ENCODE measurements around the gene NUDT3.
A peak's percentile ranks its signal among the peaks of the same experiment; 100 is the strongest.

Gene NUDT3

GRCh38 chr6:34317882-34318498, 74.5 kb downstream of the NUDT3 start:
- H3K4me1 Mint-ChIP-seq: peaks cover 30% of the 10 kb centered on the region
- H3K4me3 Mint-ChIP-seq: no peak overlapping the region
- no peaks in the 10 kb centered on the region for H3K27me3 Mint-ChIP-seq
- DNase-seq (ENCODE audit: low spot score in 2 of 2): no peak
- no peaks in the 10 kb centered on the region for H3K36me3 Mint-ChIP-seq (ENCODE audit: insufficient read depth)
- H3K27ac Mint-ChIP-seq (ENCODE audit: low read depth): peak overlapping the region; percentile 71
- ATAC-seq (replicated peaks; ENCODE audit: extremely low read depth, poor library complexity, severe bottlenecking): no peak
- no peaks in the 10 kb centered on the region for H3K9me3 Mint-ChIP-seq

GRCh38 chr6:34317172-34317477, 75.3 kb downstream of the NUDT3 start:
- ATAC-seq (replicated peaks; ENCODE audit: extremely low read depth, poor library complexity, severe bottlenecking) (no peak), DNase-seq (ENCODE audit: low spot score in 2 of 2) (no peak)
- Mint-ChIP-seq H3K27ac (ENCODE audit: low read depth) (peak overlapping the region; percentile 7), H3K9me3 (no peaks in the 10 kb centered on the region), H3K36me3 (ENCODE audit: insufficient read depth) (no peaks in the 10 kb centered on the region), H3K4me1 (peaks cover 33% of the 10 kb centered on the region), H3K4me3 (no peak overlapping the region), H3K27me3 (no peaks in the 10 kb centered on the region)

- Mint-ChIP-seq H3K4me3 (no peak overlapping the region), H3K27me3 (no peaks in the 10 kb centered on the region), H3K36me3 (ENCODE audit: insufficient read depth) (no peaks in the 10 kb centered on the region), H3K4me1 (peaks cover 33% of the 10 kb centered on the region), H3K9me3 (no peaks in the 10 kb centered on the region), H3K27ac (ENCODE audit: low read depth) (peak overlapping the region; percentile 7)
- ATAC-seq (replicated peaks; ENCODE audit: extremely low read depth, poor library complexity, severe bottlenecking) (no peak), DNase-seq (ENCODE audit: low spot score in 2 of 2) (no peak)
Measured at GRCh38 chr6:34316431-34317171, 75.9 kb downstream of the NUDT3 start.

GRCh38 chr6:34315780-34316179, 76.7 kb downstream of the NUDT3 start:
- DNase-seq (ENCODE audit: low spot score in 2 of 2) (no peak), ATAC-seq (replicated peaks; ENCODE audit: extremely low read depth, poor library complexity, severe bottlenecking) (no peak)
- peak overlapping the region; percentile 7 for H3K27ac Mint-ChIP-seq (ENCODE audit: low read depth)
- H3K9me3 Mint-ChIP-seq: no peaks in the 10 kb centered on the region
- peaks cover 33% of the 10 kb centered on the region for H3K4me1 Mint-ChIP-seq
- no peaks in the 10 kb centered on the region for H3K27me3 Mint-ChIP-seq
- no peak overlapping the region for H3K4me3 Mint-ChIP-seq
- H3K36me3 Mint-ChIP-seq (ENCODE audit: insufficient read depth): peaks cover 1% of the 10 kb centered on the region

GRCh38 chr6:34315256-34315655, 77.2 kb downstream of the NUDT3 start:
- Mint-ChIP-seq H3K4me3 (no peak overlapping the region), H3K4me1 (peaks cover 33% of the 10 kb centered on the region), H3K27me3 (no peaks in the 10 kb centered on the region), H3K27ac (ENCODE audit: low read depth) (peak overlapping the region; percentile 7), H3K9me3 (no peaks in the 10 kb centered on the region), H3K36me3 (ENCODE audit: insufficient read depth) (peaks cover 1% of the 10 kb centered on the region)
- ATAC-seq (replicated peaks; ENCODE audit: extremely low read depth, poor library complexity, severe bottlenecking): no peak
- DNase-seq (ENCODE audit: low spot score in 2 of 2): no peak

GRCh38 chr6:34312259-34312658, 80.2 kb downstream of the NUDT3 start:
- Mint-ChIP-seq H3K9me3 (no peaks in the 10 kb centered on the region), H3K36me3 (ENCODE audit: insufficient read depth) (peaks cover 1% of the 10 kb centered on the region), H3K27ac (ENCODE audit: low read depth) (no peak overlapping the region), H3K4me1 (peaks cover 30% of the 10 kb centered on the region), H3K4me3 (no peak overlapping the region), H3K27me3 (no peaks in the 10 kb centered on the region)
- DNase-seq (ENCODE audit: low spot score in 2 of 2): no peak
- no peak for ATAC-seq (replicated peaks; ENCODE audit: extremely low read depth, poor library complexity, severe bottlenecking)

GRCh38 chr6:34310817-34311216, 81.7 kb downstream of the NUDT3 start:
- Mint-ChIP-seq H3K4me1 (peaks cover 17% of the 10 kb centered on the region), H3K36me3 (ENCODE audit: insufficient read depth) (peaks cover 1% of the 10 kb centered on the region), H3K4me3 (no peak overlapping the region), H3K9me3 (no peaks in the 10 kb centered on the region), H3K27ac (ENCODE audit: low read depth) (no peak overlapping the region), H3K27me3 (no peaks in the 10 kb centered on the region)
- no peak for DNase-seq (ENCODE audit: low spot score in 2 of 2)
- no peak for ATAC-seq (replicated peaks; ENCODE audit: extremely low read depth, poor library complexity, severe bottlenecking)

GRCh38 chr6:34308483-34308882, 84.0 kb downstream of the NUDT3 start:
- peaks cover 13% of the 10 kb centered on the region for H3K4me1 Mint-ChIP-seq
- ATAC-seq (replicated peaks; ENCODE audit: extremely low read depth, poor library complexity, severe bottlenecking) (no peak), DNase-seq (ENCODE audit: low spot score in 2 of 2) (no peak)
- H3K9me3 Mint-ChIP-seq: no peaks in the 10 kb centered on the region
- H3K36me3 Mint-ChIP-seq (ENCODE audit: insufficient read depth): peaks cover 1% of the 10 kb centered on the region
- no peak overlapping the region for H3K27ac Mint-ChIP-seq (ENCODE audit: low read depth)
- no peaks in the 10 kb centered on the region for H3K27me3 Mint-ChIP-seq
- no peak overlapping the region for H3K4me3 Mint-ChIP-seq

- H3K27me3 Mint-ChIP-seq: no peaks in the 10 kb centered on the region
- H3K36me3 Mint-ChIP-seq (ENCODE audit: insufficient read depth): no peaks in the 10 kb centered on the region
- no peak overlapping the region for H3K27ac Mint-ChIP-seq (ENCODE audit: low read depth)
- peaks cover 6% of the 10 kb centered on the region for H3K4me1 Mint-ChIP-seq
- no peak overlapping the region for H3K4me3 Mint-ChIP-seq
- DNase-seq (ENCODE audit: low spot score in 2 of 2): no peak
- no peaks in the 10 kb centered on the region for H3K9me3 Mint-ChIP-seq
- no peak for ATAC-seq (replicated peaks; ENCODE audit: extremely low read depth, poor library complexity, severe bottlenecking)
Measured at GRCh38 chr6:34305982-34306708, 86.3 kb downstream of the NUDT3 start.

- Mint-ChIP-seq H3K9me3 (no peaks in the 10 kb centered on the region), H3K27me3 (no peaks in the 10 kb centered on the region), H3K4me1 (peaks cover 6% of the 10 kb centered on the region), H3K36me3 (ENCODE audit: insufficient read depth) (no peaks in the 10 kb centered on the region), H3K4me3 (no peak overlapping the region), H3K27ac (ENCODE audit: low read depth) (no peak overlapping the region)
- ATAC-seq (replicated peaks; ENCODE audit: extremely low read depth, poor library complexity, severe bottlenecking): no peak
- no peak for DNase-seq (ENCODE audit: low spot score in 2 of 2)
Measured at GRCh38 chr6:34305497-34305896, 87.0 kb downstream of the NUDT3 start.

- no peaks in the 10 kb centered on the region for H3K36me3 Mint-ChIP-seq (ENCODE audit: insufficient read depth)
- DNase-seq (ENCODE audit: low spot score in 2 of 2) (no peak), ATAC-seq (replicated peaks; ENCODE audit: extremely low read depth, poor library complexity, severe bottlenecking) (no peak)
- H3K27me3 Mint-ChIP-seq: no peaks in the 10 kb centered on the region
- H3K4me1 Mint-ChIP-seq: peaks cover 6% of the 10 kb centered on the region
- H3K27ac Mint-ChIP-seq (ENCODE audit: low read depth): no peak overlapping the region
- H3K9me3 Mint-ChIP-seq: no peaks in the 10 kb centered on the region
- no peak overlapping the region for H3K4me3 Mint-ChIP-seq
Measured at GRCh38 chr6:34304164-34304563, 88.3 kb downstream of the NUDT3 start.

- DNase-seq (ENCODE audit: low spot score in 2 of 2) (no peak), ATAC-seq (replicated peaks; ENCODE audit: extremely low read depth, poor library complexity, severe bottlenecking) (no peak)
- Mint-ChIP-seq H3K27me3 (no peaks in the 10 kb centered on the region), H3K36me3 (ENCODE audit: insufficient read depth) (no peaks in the 10 kb centered on the region), H3K27ac (ENCODE audit: low read depth) (no peak overlapping the region), H3K4me3 (no peak overlapping the region), H3K9me3 (no peaks in the 10 kb centered on the region), H3K4me1 (no peaks in the 10 kb centered on the region)
Measured at GRCh38 chr6:34302929-34303328, 89.5 kb downstream of the NUDT3 start.

GRCh38 chr6:34301408-34301807, 91.1 kb downstream of the NUDT3 start:
- H3K27me3 Mint-ChIP-seq: no peaks in the 10 kb centered on the region
- ATAC-seq (replicated peaks; ENCODE audit: extremely low read depth, poor library complexity, severe bottlenecking): no peak

More at GRCh38 chr6:34301408-34301807, 91.1 kb downstream of the NUDT3 start:
- no peaks in the 10 kb centered on the region for H3K9me3 Mint-ChIP-seq
- peaks cover 4% of the 10 kb centered on the region for H3K4me1 Mint-ChIP-seq
- H3K36me3 Mint-ChIP-seq (ENCODE audit: insufficient read depth): no peaks in the 10 kb centered on the region
- H3K4me3 Mint-ChIP-seq: no peak overlapping the region
- no peak overlapping the region for H3K27ac Mint-ChIP-seq (ENCODE audit: low read depth)
- no peak for DNase-seq (ENCODE audit: low spot score in 2 of 2)

All from central memory CD8-positive, alpha-beta T cell (primary cell).